Gastrocnemius medialis (tissue), 4 donors: ENCODE data around the gene VCL. TPM values are rescaled to one million over a fixed set of nuclear protein-coding genes. Genes with fewer than 3 reads are reported as not detected.

Source experiments
- ATAC-seq, 2 donors: fragments of 150-250 bp; one replicate each; pipeline ENCODE4 v1.9.1; 2016
- DNase-seq, 2 donors: peaks; one replicate each; pipeline ENCODE4 v3.0.0-alpha.2; 2019
- H3K27ac ChIP-seq, 4 donors: fragments of 200-600 bp; sonication (generic); 1 replicate in 1 of 4; 2 replicates in 3 of 4; pipeline ENCODE4 v1.5.1; 2016 to 2018; ENCODE audit warnings: mild to moderate bottlenecking in 2 of 4, moderate library complexity in 1 of 4
- H3K27me3 ChIP-seq, 3 donors: fragments of 200-600 bp; sonication (generic) in 2 of 3; 1 replicate in 1 of 3; 2 replicates in 2 of 3; pipeline versions ENCODE4 v1.5.1 to v1.6.0; 2016 to 2019; ENCODE audit warnings: mild to moderate bottlenecking in 1 of 3, moderate library complexity in 1 of 3
- H3K36me3 ChIP-seq, 2 donors: fragments of 200-600 bp; sonication (generic) in 1 of 2; one replicate each; pipeline ENCODE4 v1.5.1; 2017 to 2018
- H3K4me1 ChIP-seq, 2 donors: fragments of 200-600 bp; sonication (generic) in 1 of 2; one replicate each; pipeline ENCODE4 v1.5.1; 2016 to 2017; ENCODE audit warnings: mild to moderate bottlenecking in 2 of 2
- H3K4me3 ChIP-seq, 4 donors: fragments of 200-600 bp; sonication (generic) in 3 of 4; 1 replicate in 1 of 4; 2 replicates in 3 of 4; pipeline ENCODE4 v1.5.1; 2016 to 2019; ENCODE audit warnings: mild to moderate bottlenecking in 2 of 4
- H3K9me3 ChIP-seq, 3 donors: fragments of 200-600 bp; sonication (generic) in 2 of 3; 1 replicate in 1 of 3; 2 replicates in 2 of 3; pipeline ENCODE4 v1.5.1; 2016 to 2019
- CTCF ChIP-seq, 5 experiments: fragments of 450-650 bp in 3 of 5; fragments of 200-600 bp in 2 of 5; sonication (generic) in 2 of 5; IDR thresholded peaks in 4 of 5; conservative IDR thresholded peaks in 1 of 5; 1 replicate in 4 of 5; 2 replicates in 1 of 5; pipeline ENCODE4 v1.5.1; 2016 to 2019; ENCODE audit warnings: antibody characterized with exemption in 5 of 5, mild to moderate bottlenecking in 3 of 5, moderate library complexity in 3 of 5
- POLR2A ChIP-seq, 2 donors: fragments of 450-650 bp; IDR thresholded peaks; one replicate each; pipeline ENCODE4 v1.6.1; 2017; ENCODE audit warnings: antibody characterized with exemption in 2 of 2, mild to moderate bottlenecking in 2 of 2, moderate library complexity in 2 of 2
- in situ Hi-C, 4 donors: fragments of 200-750 bp; cut with MboI; loops; one replicate each; pipeline versions ENCODE4 v1.15.0 to v1.8.0; 2017; ENCODE audit warnings: low sequenced_read_pairs in 4 of 4
- intact Hi-C: fragments of 100-400 bp; cut with DNase I; formaldehyde crosslinking; loops from one replicate; pipeline ENCODE4 v1.15.1; 2023; ENCODE audit warnings: low total_unique reads
- total RNA-seq, 4 donors: library from RNA; depleted of rRNA; stranded (reverse); fragments of >200 nt; gene quantifications; one replicate each; pipeline versions ENCODE4 v1.1.0 to v1.2.3, GENCODE V29; 2016

Gene VCL
- total RNA-seq, 4 donors from 2014 or later: 129 to 299 (median 210) TPM

- ATAC-seq (no peak), DNase-seq (no peak)
- H3K36me3 ChIP-seq: peaks cover 0 to 93% of the 10 kb centered on the region in 2 donors
- H3K4me3 ChIP-seq: no peak overlapping the region
- no peaks in the 10 kb centered on the region for H3K9me3 ChIP-seq
- intact Hi-C loops: no loop called here
- H3K27ac ChIP-seq: peak overlapping the region in 1 of 4 donors; percentile 72
- no peak for TF ChIP-seq POLR2A (IDR thresholded peaks at IDR 0.05)
- no peak for TF ChIP-seq CTCF (IDR thresholded peaks at IDR 0.05 in 4 of 5, conservative IDR thresholded peaks at IDR 0.05 in 1 of 5)
- in situ Hi-C loops: no loop called here
- H3K27me3 ChIP-seq: no peaks in the 10 kb centered on the region
- H3K4me1 ChIP-seq: peaks cover 0 to 3% of the 10 kb centered on the region in 2 donors
These were observed 119.8 kb downstream of the VCL start for GRCh38 chr10:74117738-74118137.

GRCh38 chr10:74118804-74119203, 120.9 kb downstream of the VCL start:
- no peaks in the 10 kb centered on the region for H3K27me3 ChIP-seq
- DNase-seq (peak in 1 of 2 donors; percentile 30), ATAC-seq (peak; percentile 24 to 42)
- peaks cover 0 to 3% of the 10 kb centered on the region in 2 donors for H3K4me1 ChIP-seq
- intact Hi-C loops: no loop called here
- no peak for TF ChIP-seq CTCF (IDR thresholded peaks at IDR 0.05 in 4 of 5, conservative IDR thresholded peaks at IDR 0.05 in 1 of 5)
- H3K27ac ChIP-seq: peak overlapping the region in 3 of 4 donors; percentile 1 to 72 (median 57)
- H3K4me3 ChIP-seq: no peak overlapping the region
- H3K9me3 ChIP-seq: no peaks in the 10 kb centered on the region
- in situ Hi-C loops: no loop called here
- peaks cover 0 to 92% of the 10 kb centered on the region in 2 donors for H3K36me3 ChIP-seq

- intact Hi-C loops: no loop called here
- peak overlapping the region in 2 of 4 donors; percentile 3 to 20 for H3K27ac ChIP-seq
- in situ Hi-C loops: no loop called here
- H3K4me1 ChIP-seq: peaks cover 0 to 3% of the 10 kb centered on the region in 2 donors
- DNase-seq (no peak), ATAC-seq (no peak)
- H3K27me3 ChIP-seq: no peaks in the 10 kb centered on the region
- no peak for TF ChIP-seq POLR2A (IDR thresholded peaks at IDR 0.05)
- TF ChIP-seq CTCF (IDR thresholded peaks at IDR 0.05 in 4 of 5, conservative IDR thresholded peaks at IDR 0.05 in 1 of 5): no peak
- H3K36me3 ChIP-seq: peaks cover 0 to 91% of the 10 kb centered on the region in 2 donors
- no peak overlapping the region for H3K4me3 ChIP-seq
- H3K9me3 ChIP-seq: no peaks in the 10 kb centered on the region
These were observed 123.0 kb downstream of the VCL start for GRCh38 chr10:74120911-74121310.

GRCh38 chr10:74121368-74121767, 123.5 kb downstream of the VCL start:
- Histone ChIP-seq H3K27ac (peak overlapping the region in 2 of 4 donors; percentile 3 to 20), H3K36me3 (peaks cover 0 to 91% of the 10 kb centered on the region in 2 donors), H3K4me3 (no peak overlapping the region), H3K27me3 (no peaks in the 10 kb centered on the region), H3K9me3 (no peaks in the 10 kb centered on the region), H3K4me1 (peaks cover 0 to 3% of the 10 kb centered on the region in 2 donors)
- intact Hi-C loops (no loop called here), in situ Hi-C loops (no loop called here)
- TF ChIP-seq POLR2A (IDR thresholded peaks at IDR 0.05): no peak
- TF ChIP-seq CTCF (IDR thresholded peaks at IDR 0.05 in 4 of 5, conservative IDR thresholded peaks at IDR 0.05 in 1 of 5): no peak
- ATAC-seq: no peak
- no peak for DNase-seq

GRCh38 chr10:74122060-74122459, 124.1 kb downstream of the VCL start:
- H3K4me1 ChIP-seq: peaks cover 0 to 3% of the 10 kb centered on the region in 2 donors
- no peak for ATAC-seq
- no peaks in the 10 kb centered on the region for H3K9me3 ChIP-seq
- no peak for TF ChIP-seq POLR2A (IDR thresholded peaks at IDR 0.05)
- no peak for TF ChIP-seq CTCF (IDR thresholded peaks at IDR 0.05 in 4 of 5, conservative IDR thresholded peaks at IDR 0.05 in 1 of 5)
- intact Hi-C loops: no loop called here
- no peak for DNase-seq
- no peaks in the 10 kb centered on the region for H3K27me3 ChIP-seq
- peak overlapping the region in 1 of 4 donors; percentile 10 for H3K27ac ChIP-seq
- in situ Hi-C loops: no loop called here
- no peak overlapping the region for H3K4me3 ChIP-seq
- H3K36me3 ChIP-seq: peaks cover 0 to 90% of the 10 kb centered on the region in 2 donors
